ENCODE measurements around the gene ZFHX3. TPM values are rescaled to one million over a fixed set of nuclear protein-coding genes. Genes with fewer than 3 reads are reported as not detected.

Gene ZFHX3
- total and polyA plus RNA-seq, 9 of the 15 experiments (the other 6 are each of a cell fraction or from before 2014, with no cell fraction given): 0.01 to 0.23 (median 0.06) TPM; not detected in 4

DNA sequence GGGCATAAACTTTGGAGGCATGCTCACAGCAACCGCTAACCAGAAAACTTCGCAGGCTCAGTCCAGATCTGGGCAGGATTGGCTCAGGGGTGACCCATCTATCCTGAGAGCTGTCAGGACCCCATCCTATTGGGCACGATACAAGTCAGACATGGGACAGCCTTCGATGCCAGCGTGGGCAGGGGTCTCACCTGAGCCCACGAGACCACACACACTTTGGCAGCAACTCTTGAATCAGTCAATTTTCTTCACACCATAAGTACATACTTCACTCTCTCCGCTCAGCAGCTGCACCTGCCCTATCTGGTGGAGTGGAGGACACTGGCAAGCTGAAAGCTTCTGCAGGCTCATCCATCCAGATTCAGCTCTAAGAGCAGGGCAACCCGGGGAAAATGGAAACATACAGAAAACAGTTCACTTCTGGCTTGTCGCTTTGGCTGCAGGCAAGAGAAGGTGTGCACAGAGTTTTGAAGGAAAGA lies 48.3 kb downstream of the ZFHX3 start (continued):
- TF ChIP-seq, protein P1, sequence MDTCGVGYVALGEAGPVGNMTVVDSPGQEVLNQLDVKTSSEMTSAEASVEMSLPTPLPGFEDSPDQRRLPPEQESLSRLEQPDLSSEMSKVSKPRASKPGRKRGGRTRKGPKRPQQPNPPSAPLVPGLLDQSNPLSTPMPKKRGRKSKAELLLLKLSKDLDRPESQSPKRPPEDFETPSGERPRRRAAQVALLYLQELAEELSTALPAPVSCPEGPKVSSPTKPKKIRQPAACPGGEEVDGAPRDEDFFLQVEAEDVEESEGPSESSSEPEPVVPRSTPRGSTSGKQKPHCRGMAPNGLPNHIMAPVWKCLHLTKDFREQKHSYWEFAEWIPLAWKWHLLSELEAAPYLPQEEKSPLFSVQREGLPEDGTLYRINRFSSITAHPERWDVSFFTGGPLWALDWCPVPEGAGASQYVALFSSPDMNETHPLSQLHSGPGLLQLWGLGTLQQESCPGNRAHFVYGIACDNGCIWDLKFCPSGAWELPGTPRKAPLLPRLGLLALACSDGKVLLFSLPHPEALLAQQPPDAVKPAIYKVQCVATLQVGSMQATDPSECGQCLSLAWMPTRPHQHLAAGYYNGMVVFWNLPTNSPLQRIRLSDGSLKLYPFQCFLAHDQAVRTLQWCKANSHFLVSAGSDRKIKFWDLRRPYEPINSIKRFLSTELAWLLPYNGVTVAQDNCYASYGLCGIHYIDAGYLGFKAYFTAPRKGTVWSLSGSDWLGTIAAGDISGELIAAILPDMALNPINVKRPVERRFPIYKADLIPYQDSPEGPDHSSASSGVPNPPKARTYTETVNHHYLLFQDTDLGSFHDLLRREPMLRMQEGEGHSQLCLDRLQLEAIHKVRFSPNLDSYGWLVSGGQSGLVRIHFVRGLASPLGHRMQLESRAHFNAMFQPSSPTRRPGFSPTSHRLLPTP (IDR thresholded peaks at IDR 0.05; ENCODE audit: borderline replicate concordance, extremely low read depth, insufficient read length): no peak
- TF ChIP-seq ZNF263 (CRISPR knock-in tag; IDR thresholded peaks at IDR 0.05; ENCODE audit: borderline replicate concordance) (no peak), ZNF785 (CRISPR knock-in tag; IDR thresholded peaks at IDR 0.05) (no peak), MYC (IDR thresholded peaks at IDR 0.05; ENCODE audit: low read depth, low read length) (no peak), MYC (CRISPR knock-in tag; IDR thresholded peaks at IDR 0.05; ENCODE audit: borderline replicate concordance, low read depth) (no peak)
- TF ChIP-seq, protein P2, sequence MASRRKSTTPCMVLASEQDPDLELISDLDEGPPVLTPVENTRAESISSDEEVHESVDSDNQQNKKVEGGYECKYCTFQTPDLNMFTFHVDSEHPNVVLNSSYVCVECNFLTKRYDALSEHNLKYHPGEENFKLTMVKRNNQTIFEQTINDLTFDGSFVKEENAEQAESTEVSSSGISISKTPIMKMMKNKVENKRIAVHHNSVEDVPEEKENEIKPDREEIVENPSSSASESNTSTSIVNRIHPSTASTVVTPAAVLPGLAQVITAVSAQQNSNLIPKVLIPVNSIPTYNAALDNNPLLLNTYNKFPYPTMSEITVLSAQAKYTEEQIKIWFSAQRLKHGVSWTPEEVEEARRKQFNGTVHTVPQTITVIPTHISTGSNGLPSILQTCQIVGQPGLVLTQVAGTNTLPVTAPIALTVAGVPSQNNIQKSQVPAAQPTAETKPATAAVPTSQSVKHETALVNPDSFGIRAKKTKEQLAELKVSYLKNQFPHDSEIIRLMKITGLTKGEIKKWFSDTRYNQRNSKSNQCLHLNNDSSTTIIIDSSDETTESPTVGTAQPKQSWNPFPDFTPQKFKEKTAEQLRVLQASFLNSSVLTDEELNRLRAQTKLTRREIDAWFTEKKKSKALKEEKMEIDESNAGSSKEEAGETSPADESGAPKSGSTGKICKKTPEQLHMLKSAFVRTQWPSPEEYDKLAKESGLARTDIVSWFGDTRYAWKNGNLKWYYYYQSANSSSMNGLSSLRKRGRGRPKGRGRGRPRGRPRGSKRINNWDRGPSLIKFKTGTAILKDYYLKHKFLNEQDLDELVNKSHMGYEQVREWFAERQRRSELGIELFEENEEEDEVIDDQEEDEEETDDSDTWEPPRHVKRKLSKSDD (conservative IDR thresholded peaks at IDR 0.05; ENCODE audit: low read length): no peak

Data from K562 (cell line).